Measurements from ENCODE around the gene BRD8.
"Not testable (repeated sequence)": the region's sequence is repeated elsewhere in the genome, so short reads cannot be mapped to it uniquely, and the experiment has no call there.

BRD8 gene

GRCh38 chr5:138163721-138164120, 14.7 kb downstream of the BRD8 start:
- DNase-seq (ENCODE audit: low spot score): no peak

- DNase-seq (ENCODE audit: low spot score): no peak
These were observed 17.7 kb downstream of the BRD8 start for GRCh38 chr5:138160706-138161105.

- no peak for DNase-seq (ENCODE audit: low spot score)
These were observed 18.8 kb downstream of the BRD8 start for GRCh38 chr5:138159666-138160065.

GRCh38 chr5:138157626-138158025, 20.8 kb downstream of the BRD8 start:
- DNase-seq (ENCODE audit: low spot score): no peak

GRCh38 chr5:138155977-138156376, 22.5 kb downstream of the BRD8 start:
- not testable (repeated sequence) for DNase-seq (ENCODE audit: low spot score)

- no peak for DNase-seq (ENCODE audit: low spot score)
These were observed 28.9 kb downstream of the BRD8 start for GRCh38 chr5:138149530-138149929.

- peak; percentile 65 for DNase-seq (ENCODE audit: low spot score)
These were observed 29.6 kb downstream of the BRD8 start for GRCh38 chr5:138148811-138149210.

- DNase-seq (ENCODE audit: low spot score): not testable (repeated sequence)
These were observed 34.9 kb downstream of the BRD8 start for GRCh38 chr5:138143578-138143977.

- DNase-seq (ENCODE audit: low spot score): no peak
These were observed 36.7 kb downstream of the BRD8 start for GRCh38 chr5:138141734-138142133.

GRCh38 chr5:138140268-138140667, 38.2 kb downstream of the BRD8 start:
- no peak for DNase-seq (ENCODE audit: low spot score)

GRCh38 chr5:138139781-138140090, 38.7 kb downstream of the BRD8 start:
- no peak for DNase-seq (ENCODE audit: low spot score)

GRCh38 chr5:138138949-138139780, 39.3 kb downstream of the BRD8 start, which contains the start of gene NME5:
NME5 (minus strand) TSS chr5:138139428; CDS start chr5:138138780, 648 bp downstream.
- no peak for DNase-seq (ENCODE audit: low spot score)

- DNase-seq (ENCODE audit: low spot score): no peak
These were observed 45.9 kb downstream of the BRD8 start for GRCh38 chr5:138132543-138132942.

- no peak for DNase-seq (ENCODE audit: low spot score)
These were observed 49.1 kb downstream of the BRD8 start for GRCh38 chr5:138129347-138129746.

GRCh38 chr5:138128334-138128733, 50.1 kb downstream of the BRD8 start:
- DNase-seq (ENCODE audit: low spot score): no peak

- DNase-seq (ENCODE audit: low spot score): no peak
These were observed 63.2 kb downstream of the BRD8 start for GRCh38 chr5:138115254-138115653.

- peak; percentile 27 for DNase-seq (ENCODE audit: low spot score)
These were observed 66.5 kb downstream of the BRD8 start for GRCh38 chr5:138111937-138112336.

GRCh38 chr5:138111181-138111580, 67.2 kb downstream of the BRD8 start:
- DNase-seq (ENCODE audit: low spot score): no peak

- peak; percentile 50 for DNase-seq (ENCODE audit: low spot score)
These were observed 68.0 kb downstream of the BRD8 start for GRCh38 chr5:138110266-138110963.

GRCh38 chr5:138109463-138110265, 68.8 kb downstream of the BRD8 start:
- DNase-seq (ENCODE audit: low spot score): no peak

- no peak for DNase-seq (ENCODE audit: low spot score)
These were observed 71.2 kb downstream of the BRD8 start for GRCh38 chr5:138107213-138107612.

GRCh38 chr5:138105709-138106108, 72.7 kb downstream of the BRD8 start:
- no peak for DNase-seq (ENCODE audit: low spot score)

- no peak for DNase-seq (ENCODE audit: low spot score)
These were observed 75.2 kb downstream of the BRD8 start for GRCh38 chr5:138103319-138103637.
